AG04450 (cell line): ENCODE results near the gene MEIS2. TPM values are rescaled to one million over a fixed set of nuclear protein-coding genes. Genes with fewer than 3 reads are reported as not detected.

ENCODE experiments used
- CTCF ChIA-PET: fragments of 300-600, 350-600 bp; formaldehyde crosslinking; extraction: SDS; loops from one replicate; lab custom pipeline; 2022; ENCODE audit warnings: antibody characterized with exemption, inconsistent platforms; lab: Charles Lee
- POLR2A ChIA-PET: fragments of 350-600 bp; formaldehyde crosslinking; extraction: SDS; loops from one replicate; lab custom pipeline; 2021; ENCODE audit warnings: antibody characterized with exemption, inconsistent platforms; lab: Yijun Ruan, JAX
- DNase-seq: peaks from one replicate; pipeline ENCODE4 v3.0.0-alpha.2; 2011; ENCODE audit warnings: low read depth, low spot score
- H3K27ac ChIP-seq: one replicate; pipeline ENCODE4 v1.5.1; 2012; ENCODE audit warnings: low read depth, low read length, control low read depth
- H3K27me3 ChIP-seq: one replicate; pipeline ENCODE4 v1.6.0; 2012; ENCODE audit warnings: low read length; ENCODE audit not compliant: control insufficient read depth, insufficient read depth
- H3K4me3 ChIP-seq: 2 replicates; pipeline ENCODE4 v1.5.1; 2011; ENCODE audit warnings: mild to moderate bottlenecking, low read depth, low read length, control low read depth
- H3K9me3 ChIP-seq: 2 replicates; pipeline ENCODE4 v1.5.1; 2012; ENCODE audit warnings: low read length; ENCODE audit not compliant: control insufficient read depth, insufficient read depth
- polyA plus RNA-seq: library from polyadenylated mRNA; depleted of rRNA; stranded (reverse); fragments of >200 nt; gene quantifications from 2 replicates; pipeline ENCODE4 v1.2.3, GENCODE V29; 2011
- TF ChIP-seq, protein P1 (sequence below): IDR thresholded peaks from 2 replicates; pipeline ENCODE4 v1.5.1; 2011; ENCODE audit warnings: low read depth, low read length, control low read depth, inconsistent platforms

MEIS2 gene
- polyA plus RNA-seq, 1 experiment: 31.7 TPM

DNA sequence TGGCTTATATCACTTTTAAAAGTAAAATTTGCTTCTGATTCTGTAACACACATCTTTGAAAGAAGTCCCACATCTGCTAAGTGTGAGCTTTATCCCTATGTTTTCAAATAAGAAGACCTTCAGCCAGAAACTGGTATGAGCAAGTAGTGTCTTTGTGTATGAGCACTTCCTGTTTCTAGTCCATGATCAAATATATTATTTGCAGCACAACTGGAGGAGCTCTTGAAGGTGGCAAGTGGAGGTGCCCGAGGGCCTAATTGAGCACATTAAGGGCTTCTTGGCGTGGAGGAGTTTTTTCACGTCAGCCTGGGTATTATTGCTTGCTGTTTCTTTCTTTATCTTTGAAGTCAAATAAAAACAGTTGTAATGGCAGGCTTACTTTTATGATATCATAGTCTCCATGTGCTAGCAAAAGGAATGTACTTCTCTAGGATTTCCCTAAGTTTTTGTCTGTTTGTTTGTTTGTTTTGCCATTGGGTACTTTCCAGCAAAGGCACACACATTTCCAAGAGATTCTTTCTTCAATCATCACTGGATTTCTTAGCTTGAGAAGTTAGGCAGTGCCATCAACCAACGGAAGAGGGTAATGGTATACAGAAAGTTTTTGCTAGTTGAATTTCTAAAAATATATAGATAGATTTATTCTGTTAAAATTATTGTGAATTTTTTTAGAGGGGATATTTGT is 68.1 kb downstream of the MEIS2 start:
- Histone ChIP-seq H3K27ac (no peak overlapping the region), H3K9me3 (no peaks in the 10 kb centered on the region), H3K27me3 (no peaks in the 10 kb centered on the region), H3K4me3 (no peak overlapping the region)
- DNase-seq: no peak
- POLR2A ChIA-PET: no interaction called here
- TF ChIP-seq, protein P1, sequence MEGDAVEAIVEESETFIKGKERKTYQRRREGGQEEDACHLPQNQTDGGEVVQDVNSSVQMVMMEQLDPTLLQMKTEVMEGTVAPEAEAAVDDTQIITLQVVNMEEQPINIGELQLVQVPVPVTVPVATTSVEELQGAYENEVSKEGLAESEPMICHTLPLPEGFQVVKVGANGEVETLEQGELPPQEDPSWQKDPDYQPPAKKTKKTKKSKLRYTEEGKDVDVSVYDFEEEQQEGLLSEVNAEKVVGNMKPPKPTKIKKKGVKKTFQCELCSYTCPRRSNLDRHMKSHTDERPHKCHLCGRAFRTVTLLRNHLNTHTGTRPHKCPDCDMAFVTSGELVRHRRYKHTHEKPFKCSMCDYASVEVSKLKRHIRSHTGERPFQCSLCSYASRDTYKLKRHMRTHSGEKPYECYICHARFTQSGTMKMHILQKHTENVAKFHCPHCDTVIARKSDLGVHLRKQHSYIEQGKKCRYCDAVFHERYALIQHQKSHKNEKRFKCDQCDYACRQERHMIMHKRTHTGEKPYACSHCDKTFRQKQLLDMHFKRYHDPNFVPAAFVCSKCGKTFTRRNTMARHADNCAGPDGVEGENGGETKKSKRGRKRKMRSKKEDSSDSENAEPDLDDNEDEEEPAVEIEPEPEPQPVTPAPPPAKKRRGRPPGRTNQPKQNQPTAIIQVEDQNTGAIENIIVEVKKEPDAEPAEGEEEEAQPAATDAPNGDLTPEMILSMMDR: no peak
- CTCF ChIA-PET: no interaction called here

DNA sequence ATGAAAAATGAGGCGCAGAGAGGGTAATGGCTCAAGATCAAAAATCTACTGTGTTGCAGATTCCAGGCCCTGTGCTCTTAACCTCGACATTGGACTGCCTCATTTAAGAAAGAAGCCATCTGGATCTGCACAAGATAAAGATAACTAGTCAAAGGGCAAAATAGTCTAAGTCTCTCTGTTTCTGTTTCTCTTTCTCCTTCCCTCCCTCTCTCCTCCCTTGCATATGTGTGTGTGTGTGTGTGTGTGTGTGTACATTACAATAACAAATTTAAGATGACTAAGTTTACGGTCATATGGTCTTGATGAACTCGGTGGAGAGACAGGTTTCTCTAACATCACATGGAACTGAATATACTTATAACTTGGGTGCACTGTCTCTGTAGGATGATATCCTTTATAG is 69.2 kb downstream of the MEIS2 start:
- H3K27me3 ChIP-seq: no peaks in the 10 kb centered on the region
- no peaks in the 10 kb centered on the region for H3K9me3 ChIP-seq
- ChIA-PET POLR2A (interaction anchor here (0.7 kb wide), 1 partner anchor 70 kb away, joined by 4 read pairs; no protein-coding TSS in a partner anchor), CTCF (no interaction called here)
- peak overlapping the region; percentile 55 for H3K27ac ChIP-seq
- DNase-seq: peak; percentile 83
- no peak overlapping the region for H3K4me3 ChIP-seq
- TF ChIP-seq, protein P1: no peak

DNA sequence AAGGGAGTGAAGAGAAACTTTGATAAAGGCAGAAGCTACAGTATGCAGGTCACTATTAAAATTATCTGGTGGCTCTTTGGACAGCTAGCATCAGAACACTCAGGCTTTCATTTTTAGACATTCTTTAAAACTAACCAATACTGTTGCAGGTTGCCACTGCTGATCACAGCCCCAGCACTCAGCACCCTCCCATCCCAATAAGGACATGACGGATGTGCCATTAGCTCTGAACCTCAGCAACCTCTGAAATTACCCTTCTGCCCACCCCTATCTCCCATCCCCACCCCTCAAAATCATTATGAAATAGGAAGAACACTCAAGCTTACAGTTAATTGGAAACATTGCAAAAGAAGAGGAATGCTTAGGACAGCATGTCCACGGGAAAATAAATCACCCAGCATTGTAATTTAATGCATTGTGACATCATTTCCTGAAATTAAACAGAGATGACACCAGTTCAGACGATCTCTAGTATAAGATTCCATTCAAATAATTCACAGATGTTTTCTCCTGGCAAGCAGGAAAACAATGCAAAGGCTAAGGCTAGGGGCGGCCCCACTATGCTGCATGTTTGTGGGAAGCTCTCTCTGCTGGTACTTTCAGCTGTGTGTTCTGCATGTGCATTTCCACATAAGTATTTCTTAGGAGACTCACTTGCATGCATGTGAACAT is 71.6 kb downstream of the MEIS2 start:
- DNase-seq: no peak
- no peak overlapping the region for H3K4me3 ChIP-seq
- H3K9me3 ChIP-seq: no peaks in the 10 kb centered on the region
- CTCF ChIA-PET: interaction anchor here (0.6 kb wide), 1 partner anchor 1058 kb away, joined by 3 read pairs; no protein-coding TSS in a partner anchor
- POLR2A ChIA-PET: no interaction called here
- H3K27ac ChIP-seq: no peak overlapping the region
- no peaks in the 10 kb centered on the region for H3K27me3 ChIP-seq
- TF ChIP-seq, protein P1: no peak

DNA sequence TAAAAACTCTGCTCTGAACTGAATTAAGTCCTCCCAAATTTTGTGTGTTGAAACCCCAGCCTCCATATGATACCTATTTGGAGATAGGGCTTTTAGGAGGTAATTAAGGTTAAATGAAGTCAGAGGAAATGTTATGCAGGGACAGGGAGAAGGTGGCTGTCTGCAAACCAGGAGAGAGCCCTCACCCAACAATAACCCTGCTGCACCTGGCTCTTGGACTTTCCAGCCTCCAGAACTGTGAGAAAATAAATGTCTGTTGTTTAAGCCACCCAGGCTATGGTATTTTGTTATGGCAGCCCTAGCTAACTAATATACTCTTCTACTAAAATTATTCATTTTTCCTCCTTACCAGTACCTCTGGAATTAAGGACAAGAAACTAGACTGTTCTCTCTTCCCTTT is 79.5 kb downstream of the MEIS2 start:
- Histone ChIP-seq H3K9me3 (no peaks in the 10 kb centered on the region), H3K4me3 (no peak overlapping the region), H3K27me3 (no peaks in the 10 kb centered on the region), H3K27ac (no peak overlapping the region)
- ChIA-PET POLR2A (no interaction called here), CTCF (interaction anchor here (0.8 kb wide), 1 partner anchor 1942 kb away, joined by 3 read pairs; no protein-coding TSS in a partner anchor)
- no peak for DNase-seq
- TF ChIP-seq, protein P1: no peak
